Heart right ventricle (tissue), 16 donors: ENCODE results near the gene UTP4. TPM values are rescaled to one million over a fixed set of nuclear protein-coding genes. Genes with fewer than 3 reads are reported as not detected.
A peak's percentile ranks its signal among the peaks of the same experiment; 100 is the strongest.

Experiments used
- ATAC-seq, 8 donors: fragments of 200-7000 bp; cut with Tn5 transposase; one replicate each; pipeline ENCODE4 v1.9.1; 2020; ENCODE audit warnings: mild to moderate bottlenecking in 8 of 8, moderate library complexity in 8 of 8, moderate number of reproducible peaks in 1 of 8
- DNase-seq, 2 donors: peaks; one replicate each; pipeline ENCODE4 v3.0.0-alpha.2; 2020
- H3K27ac ChIP-seq, 10 donors: fragments of 200-600 bp; sonication (generic) in 2 of 10; one replicate each; pipeline versions ENCODE4 v1.5.0 to v1.8.0; 2020 to 2022; ENCODE audit warnings: mild to moderate bottlenecking in 3 of 10
- H3K27me3 ChIP-seq, 7 donors: fragments of 200-600 bp; one replicate each; pipeline ENCODE4 v1.8.0; 2021 to 2022; ENCODE audit warnings: mild to moderate bottlenecking in 2 of 7
- H3K36me3 ChIP-seq, 9 donors: fragments of 200-600 bp; sonication (generic) in 1 of 9; one replicate each; pipeline versions ENCODE4 v1.5.0 to v1.8.0; 2020 to 2022; ENCODE audit warnings: mild to moderate bottlenecking in 2 of 9
- H3K4me1 ChIP-seq, 9 donors: fragments of 200-600 bp; sonication (generic) in 1 of 9; one replicate each; pipeline versions ENCODE4 v1.5.0 to v1.8.0; 2020 to 2022; ENCODE audit warnings: mild to moderate bottlenecking in 4 of 9
- H3K4me3 ChIP-seq, 10 donors: fragments of 200-600 bp; sonication (generic) in 2 of 10; one replicate each; pipeline versions ENCODE4 v1.5.0 to v1.8.0; 2020 to 2022; ENCODE audit warnings: mild to moderate bottlenecking in 7 of 10, moderate library complexity in 2 of 10
- H3K9me3 ChIP-seq, 11 donors: fragments of 200-600 bp in 10 of 11; sonication (generic) in 2 of 11; one replicate each; pipeline versions ENCODE4 v1.5.0 to v1.8.0; 2013 to 2022; ENCODE audit warnings: mild to moderate bottlenecking in 2 of 11, control low read depth in 1 of 11, moderate library complexity in 1 of 11
- CTCF ChIP-seq, 9 donors: fragments of 200-600 bp; sonication (generic) in 2 of 9; IDR thresholded peaks; one replicate each; pipeline versions ENCODE4 v1.5.0 to v1.8.0; 2021 to 2022; ENCODE audit warnings: antibody characterized with exemption in 9 of 9, mild to moderate bottlenecking in 5 of 9, moderate library complexity in 1 of 9
- WGBS, 2 donors: extraction: QIAGEN DNeasy Blood & Tissue Kit; methylation state at CpG; one replicate each; pipeline ENCODE4 v1.1.7; 2013; ENCODE audit warnings: inconsistent platforms in 1 of 2; 5-methylcytosine and 5-hydroxymethylcytosine counted together
- intact Hi-C, 10 donors: fragments of 100-400 bp; cut with DNase I; formaldehyde crosslinking; loops; one replicate each; pipeline versions ENCODE4 v1.11.1 to v1.14.2; 2022
- polyA plus RNA-seq, 2 donors: library from polyadenylated mRNA; stranded (reverse); fragments of 200-250 nt; gene quantifications; one replicate each; pipeline ENCODE4 v1.2.3, GENCODE V29; 2013
- total RNA-seq, 10 donors: library from RNA; stranded (reverse); fragmentation: NEBNext Ultra II Directional in 3 of 10; extraction: Animal tissue kit (Norgen Biotek cat#: 25700) in 3 of 10; gene quantifications; one replicate each; pipeline versions ENCODE4 v1.2.1 to v1.2.4, GENCODE V29; 2021 to 2023
- donor health status: Arrhythmogenic right ventricular cardiomyopathy.
- donor health status: ischemic (EF 13 %, LVEDD 7.1; RV severe dilation, severe dysfunction).
- donor health status: healthy with polysubstance abuse.
- donor health status: DM: no; HTN: yes; CAD: no.
- donor health status: DM: no; HTN: no; CAD: no.
- donor health status: ischemic (EF 25% LVEDD 6.9; RV normal size, moderate dysfunction).
- donor health status: ischemic (EF 25% LVEDD 5.7; RV mildly dilated, moderate dysfunction).
- donor health status: healthy.
- donor health status: DM: yes; HTN: yes; CAD: no.
- donor health status: Ischemic cardiomyopathy.
- donor health status: ischemic (EF 35%, LVEDD 5.7; RV mildly dilated, moderate dysfunction).
- donor health status: nonischemic (EF 11% LVEDD 7.7; RV severe dilation, severe dysfunction).
- donor health status: DM: yes; HTN: yes; CAD: no.
- donor health status: PGD.
- donor health status: ischemic (EF 29% LVEDD 5.4; RV normal size, mild dysfunction).
- donor health status: nonischemic (EF 23%, LVEDD 6.1; RV moderate dilation, normal function).

The UTP4 gene
- total and polyA plus RNA-seq, 12 donors, result 13.0 to 32.8 (median 25.9) TPM

DNA sequence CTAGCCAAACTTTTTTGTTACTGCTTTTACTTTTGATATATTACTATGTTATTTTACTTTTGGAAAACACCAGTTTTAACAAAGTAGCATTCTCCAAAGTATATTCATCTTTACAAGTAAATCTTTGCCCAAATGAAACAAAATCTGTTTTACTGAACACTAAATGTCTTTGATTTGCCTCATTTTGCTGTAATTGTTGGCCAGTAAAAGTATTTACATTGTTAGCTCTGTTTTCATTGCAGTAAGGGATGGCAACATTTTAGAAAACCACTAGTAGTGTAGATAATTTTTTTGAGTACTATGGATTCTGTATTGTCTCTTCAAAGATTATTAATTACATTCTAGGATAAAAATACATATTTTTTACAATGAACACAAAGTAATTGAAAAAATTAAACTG is 65.1 kb downstream of the UTP4 start:
- DNase-seq (no peak), ATAC-seq (no peak)
- Histone ChIP-seq H3K4me1 (peaks cover 0 to 43% (median 15%) of the 10 kb centered on the region in 9 donors), H3K27me3 (no peaks in the 10 kb centered on the region), H3K27ac (no peak overlapping the region), H3K36me3 (no peaks in the 10 kb centered on the region), H3K9me3 (no peaks in the 10 kb centered on the region), H3K4me3 (no peak overlapping the region)
- TF ChIP-seq CTCF (IDR thresholded peaks at IDR 0.05), result no peak
- intact Hi-C loops, result loop anchor here in 1 of 10 donors (10.0 kb wide), 1 partner anchor 77 kb away; no protein-coding TSS in a partner anchor

GRCh38 chr16:69199382-69199781 is 66.9 kb downstream of the UTP4 start:
- Histone ChIP-seq H3K27me3 (no peaks in the 10 kb centered on the region), H3K9me3 (no peaks in the 10 kb centered on the region), H3K4me3 (no peak overlapping the region), H3K4me1 (peaks cover 0 to 38% (median 16%) of the 10 kb centered on the region in 9 donors), H3K27ac (no peak overlapping the region), H3K36me3 (no peaks in the 10 kb centered on the region)
- ATAC-seq, result no peak
- intact Hi-C loops, result loop anchor here in 1 of 10 donors (10.0 kb wide), 1 partner anchor 75 kb away; no protein-coding TSS in a partner anchor
- DNase-seq, result no peak
- WGBS, 2 donors, result 89 to 99% methylated on average over 7 of the region's 7 CpGs
- TF ChIP-seq CTCF (IDR thresholded peaks at IDR 0.05), result no peak

GRCh38 chr16:69201291-69201690 is 68.8 kb downstream of the UTP4 start:
- no peaks in the 10 kb centered on the region for H3K27me3 ChIP-seq
- no peak for TF ChIP-seq CTCF (IDR thresholded peaks at IDR 0.05)
- 41 to 78% methylated on average over 2 of the region's 2 CpGs for WGBS, 2 donors
- no peaks in the 10 kb centered on the region for H3K36me3 ChIP-seq
- intact Hi-C loops, result no loop called here
- DNase-seq (no peak), ATAC-seq (no peak)
- H3K9me3 ChIP-seq, result no peaks in the 10 kb centered on the region
- peak overlapping the region in 1 of 10 donors; percentile 3 for H3K27ac ChIP-seq
- peaks cover 0 to 31% (median 15%) of the 10 kb centered on the region in 9 donors for H3K4me1 ChIP-seq
- H3K4me3 ChIP-seq, result no peak overlapping the region

GRCh38 chr16:69201787-69202186 is 69.3 kb downstream of the UTP4 start:
- intact Hi-C loops, result no loop called here
- Histone ChIP-seq H3K27me3 (no peaks in the 10 kb centered on the region), H3K36me3 (no peaks in the 10 kb centered on the region), H3K9me3 (no peaks in the 10 kb centered on the region), H3K27ac (peak overlapping the region in 1 of 10 donors; percentile 3), H3K4me3 (no peak overlapping the region), H3K4me1 (peaks cover 0 to 29% (median 15%) of the 10 kb centered on the region in 9 donors)
- WGBS, 2 donors, result 65 to 70% methylated on average over 2 of the region's 2 CpGs
- no peak for TF ChIP-seq CTCF (IDR thresholded peaks at IDR 0.05)
- ATAC-seq, result no peak
- DNase-seq, result no peak
